Endometrial microvascular endothelial cells (primary cell): ENCODE results near the gene RRP8. TPM values are rescaled to one million over a fixed set of nuclear protein-coding genes. Genes with fewer than 3 reads are reported as not detected.

Source experiments
- in situ Hi-C: cut with HindIII; loops from 2 replicates; pipeline ENCODE4 v1.10.0; 2017; ENCODE audit warnings: low sequenced_read_pairs, low pct_unique_long_range_greater_than_20kb; ENCODE audit errors: inconsistent ontology term
- total RNA-seq: library from RNA; depleted of rRNA; stranded (reverse); fragments of >200 nt; gene quantifications from one replicate; pipeline ENCODE4 v1.2.3, GENCODE V29; 2015; ENCODE audit errors: inconsistent ontology term

Gene RRP8
- total RNA-seq, 1 donor from 2014 or later = 35.8 TPM

GRCh38 chr11:6561288-6561687 lies 42.1 kb downstream of the RRP8 start:
- in situ Hi-C loops = no loop called here

GRCh38 chr11:6559369-6559768 lies 44.0 kb downstream of the RRP8 start:
- in situ Hi-C loops = no loop called here

GRCh38 chr11:6557761-6558674 lies 45.4 kb downstream of the RRP8 start:
- in situ Hi-C loops = no loop called here

GRCh38 chr11:6557063-6557462 lies 46.4 kb downstream of the RRP8 start:
- in situ Hi-C loops = no loop called here

- in situ Hi-C loops = no loop called here
Observed at GRCh38 chr11:6556139-6556949, 47.1 kb downstream of the RRP8 start.

GRCh38 chr11:6554828-6555706 lies 48.3 kb downstream of the RRP8 start:
- in situ Hi-C loops = no loop called here

GRCh38 chr11:6553634-6554033 lies 49.8 kb downstream of the RRP8 start:
- in situ Hi-C loops = no loop called here

GRCh38 chr11:6548641-6549040 lies 54.8 kb downstream of the RRP8 start:
- in situ Hi-C loops = no loop called here

GRCh38 chr11:6548121-6548520 lies 55.3 kb downstream of the RRP8 start:
- in situ Hi-C loops = no loop called here

GRCh38 chr11:6547177-6547576 lies 56.2 kb downstream of the RRP8 start:
- in situ Hi-C loops = no loop called here

- in situ Hi-C loops = no loop called here
Observed at GRCh38 chr11:6546735-6547134, 56.7 kb downstream of the RRP8 start.

GRCh38 chr11:6545917-6546605 lies 57.4 kb downstream of the RRP8 start:
- in situ Hi-C loops = no loop called here

Other genes starting within 250 kb of the RRP8 start
- 83.9 TPM for gene SMPD1, start 213.1 kb downstream of the RRP8 start, total RNA-seq
- 52.8 TPM for gene APBB1, start 184.5 kb downstream of the RRP8 start, total RNA-seq
- gene HPX, start 162.6 kb downstream of the RRP8 start, total RNA-seq = not detected
- gene TRIM3, start 129.7 kb downstream of the RRP8 start, total RNA-seq = 60.0 TPM
- 51.8 TPM for gene ARFIP2, start 122.3 kb downstream of the RRP8 start, total RNA-seq
- gene TIMM10B, start 122.1 kb downstream of the RRP8 start, total RNA-seq = 24.4 TPM
- gene DNHD1, start 106.3 kb downstream of the RRP8 start, total RNA-seq = 2.2 TPM
- 247 TPM for gene ILK, start 158 bp upstream of the RRP8 start, total RNA-seq
- 41.9 TPM for gene TAF10, start 8.6 kb upstream of the RRP8 start, total RNA-seq
- gene TPP1, start 15.8 kb upstream of the RRP8 start, total RNA-seq = 100.0 TPM
- 48.7 TPM for gene DCHS1, start 52.2 kb upstream of the RRP8 start, total RNA-seq
- 114 TPM for gene MRPL17, start 79.7 kb upstream of the RRP8 start, total RNA-seq
- not detected for gene OR2AG2, start 168.4 kb upstream of the RRP8 start, total RNA-seq
- not detected for gene OR2AG1, start 179.4 kb upstream of the RRP8 start, total RNA-seq
- 0.09 TPM for gene OR6A2, start 196.1 kb upstream of the RRP8 start, total RNA-seq
- gene OR10A5, start 242.1 kb upstream of the RRP8 start, total RNA-seq = not detected